Activated T-helper 2 cell treated with anti-CD3 and anti-CD28 coated beads, Interferon-gamma antibody, Interleukin-2, Interleukin-4, amounts not matched to agents 10 μg/mL and 5 μg/mL and 100 μg/mL, durations not matched to agents 14 hours and 24 hours and 36 hours (primary cell): Measurements from ENCODE around the gene FSHB. TPM values are rescaled to one million over a fixed set of nuclear protein-coding genes. Genes with fewer than 3 reads are reported as not detected.
"Not testable (repeated sequence)": the region's sequence is repeated elsewhere in the genome, so short reads cannot be mapped to it uniquely, and the experiment has no call there.

Source experiments
- DNase-seq: peaks from one replicate; pipeline ENCODE4 v3.0.0; 2021; ENCODE audit warnings: low spot score
- H3K27ac Mint-ChIP-seq: one replicate; pipeline ENCODE4 v1.8.0; 2021; ENCODE audit warnings: mixed read lengths
- H3K27me3 Mint-ChIP-seq: one replicate; pipeline ENCODE4 v1.8.0; 2021; ENCODE audit warnings: low read depth, mixed read lengths
- H3K36me3 Mint-ChIP-seq: one replicate; pipeline ENCODE4 v1.8.0; 2021; ENCODE audit warnings: low read depth, mixed read lengths
- H3K4me1 Mint-ChIP-seq: one replicate; pipeline ENCODE4 v1.8.0; 2021; ENCODE audit warnings: low read depth, mixed read lengths
- H3K4me3 Mint-ChIP-seq: one replicate; pipeline ENCODE4 v1.8.0; 2021; ENCODE audit warnings: low read depth, mild to moderate bottlenecking, moderate library complexity, mixed read lengths
- H3K9me3 Mint-ChIP-seq: one replicate; pipeline ENCODE4 v1.8.0; 2021; ENCODE audit warnings: mixed read lengths
- intact Hi-C: fragments of 100-400 bp; cut with micrococcal nuclease; formaldehyde crosslinking; loops from one replicate; pipeline ENCODE4 v1.15.1; 2023
- total RNA-seq: library from RNA; stranded (reverse); gene quantifications from 2 replicates; pipeline ENCODE4 v1.2.3, GENCODE V29; 2022

FSHB gene
- not detected in 2 replicates for total RNA-seq

DNA sequence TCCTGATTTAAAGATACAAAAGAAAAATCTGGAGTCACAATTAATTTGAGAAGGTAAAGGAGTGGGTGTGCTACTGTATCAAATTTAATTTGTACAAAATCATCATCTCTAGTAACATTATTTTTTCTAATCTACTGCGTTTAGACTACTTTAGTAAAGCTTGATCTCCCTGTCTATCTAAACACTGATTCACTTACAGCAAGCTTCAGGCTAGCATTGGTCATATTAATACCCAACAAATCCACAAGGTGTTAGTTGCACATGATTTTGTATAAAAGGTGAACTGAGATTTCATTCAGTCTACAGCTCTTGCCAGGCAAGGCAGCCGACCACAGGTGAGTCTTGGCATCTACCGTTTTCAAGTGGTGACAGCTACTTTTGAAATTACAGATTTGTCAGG is at the start of gene FSHB:
Gene FSHB (plus strand): TSS at position 301 of the 400 bp plus-strand sequence. CDS start 889 bp downstream, outside the sequence.
- Mint-ChIP-seq H3K4me3 (no peak within 1 kb of the TSS), H3K9me3 (peaks cover 4% of the 10 kb centered on the region), H3K27me3 (no peaks in the 10 kb centered on the region), H3K4me1 (no peaks in the 10 kb centered on the region), H3K27ac (no peak within 1 kb of the TSS), H3K36me3 (no peaks in the 10 kb centered on the region)
- intact Hi-C loops: no loop called here
- DNase-seq: no peak

DNA sequence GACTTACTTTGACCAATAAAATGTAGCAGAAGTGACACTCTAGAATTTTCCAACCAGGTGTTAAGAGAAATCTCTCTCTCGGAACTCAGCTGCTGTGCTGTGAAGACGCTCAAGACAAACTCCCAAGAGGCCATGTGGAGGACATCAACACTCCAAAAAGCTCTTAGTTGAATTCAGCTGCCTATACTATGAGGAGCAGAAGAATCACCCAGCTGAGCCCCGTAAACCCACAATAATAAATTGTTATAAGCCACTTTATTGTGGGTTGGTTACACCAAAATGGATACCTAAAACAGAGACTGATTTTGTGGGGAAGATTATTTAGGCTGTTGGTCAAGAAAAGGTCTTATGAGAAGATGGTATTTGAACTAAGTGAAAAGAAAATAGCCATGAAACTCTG is 44.1 kb upstream of the FSHB start:
- Mint-ChIP-seq H3K4me1 (no peaks in the 10 kb centered on the region), H3K9me3 (peaks cover 10% of the 10 kb centered on the region), H3K27me3 (no peaks in the 10 kb centered on the region), H3K36me3 (no peaks in the 10 kb centered on the region), H3K27ac (no peak overlapping the region), H3K4me3 (no peak overlapping the region)
- intact Hi-C loops: no loop called here
- DNase-seq: no peak

DNA sequence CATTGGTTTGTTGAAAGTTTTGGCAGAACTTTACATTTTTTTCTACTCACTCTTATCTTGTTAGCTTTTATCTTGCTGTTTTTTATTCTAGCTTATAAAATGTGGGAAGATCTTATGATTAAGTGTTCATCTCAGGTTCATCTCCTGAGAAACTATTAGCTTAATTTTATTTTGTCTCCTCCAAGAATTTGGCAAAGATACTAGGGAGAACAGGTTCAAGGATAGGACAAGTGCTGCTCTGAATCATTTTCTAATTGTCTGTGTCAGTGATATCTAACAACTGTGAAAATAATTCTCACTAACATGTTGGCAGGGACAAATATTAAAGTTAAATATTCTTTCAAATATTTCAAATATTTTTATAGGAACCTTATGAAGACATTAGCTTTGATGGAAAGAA is 38.2 kb upstream of the FSHB start:
- H3K36me3 Mint-ChIP-seq: no peaks in the 10 kb centered on the region
- DNase-seq: no peak
- no peak overlapping the region for H3K4me3 Mint-ChIP-seq
- H3K27ac Mint-ChIP-seq: no peak overlapping the region
- H3K9me3 Mint-ChIP-seq: no peaks in the 10 kb centered on the region
- H3K27me3 Mint-ChIP-seq: no peaks in the 10 kb centered on the region
- no peaks in the 10 kb centered on the region for H3K4me1 Mint-ChIP-seq
- intact Hi-C loops: no loop called here

DNA sequence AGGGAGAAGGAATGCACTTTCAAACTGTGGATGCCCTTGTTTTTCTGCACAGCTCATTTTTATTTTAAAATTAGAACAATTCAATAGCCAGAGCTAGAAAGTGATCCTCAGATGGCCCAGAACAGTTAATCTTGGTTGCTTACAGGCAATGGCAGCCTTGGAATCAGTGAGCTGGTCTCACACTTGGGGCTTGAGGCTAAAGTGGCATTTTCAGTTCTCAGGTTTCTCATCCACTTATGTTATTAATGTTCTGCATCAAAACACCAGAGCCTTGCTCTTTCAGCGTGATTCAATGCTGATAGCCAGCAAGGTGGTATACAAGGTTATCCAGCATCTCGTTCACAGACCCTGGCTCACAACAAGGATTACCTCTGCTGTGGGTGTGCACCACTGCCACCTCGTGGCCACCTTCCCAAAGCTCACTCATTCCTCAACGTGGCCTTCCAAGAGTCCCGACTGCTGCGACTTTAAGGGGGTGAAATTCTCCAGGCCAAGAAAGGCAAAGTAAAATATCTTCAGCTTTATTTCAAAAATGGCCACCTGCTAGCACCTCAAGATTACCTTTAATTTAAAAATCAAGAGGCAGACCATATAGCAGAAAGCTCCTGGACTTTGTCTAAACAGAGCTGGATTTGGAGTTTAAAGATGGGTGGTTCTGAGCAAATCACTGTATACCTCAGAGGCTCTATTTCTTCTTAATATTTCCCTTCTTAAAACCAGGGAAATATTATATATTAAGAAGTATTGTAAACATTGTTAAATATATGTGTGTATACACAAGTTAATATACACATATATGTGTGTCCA is 34.2 kb upstream of the FSHB start:
- intact Hi-C loops: no loop called here
- H3K9me3 Mint-ChIP-seq: no peaks in the 10 kb centered on the region

DNA sequence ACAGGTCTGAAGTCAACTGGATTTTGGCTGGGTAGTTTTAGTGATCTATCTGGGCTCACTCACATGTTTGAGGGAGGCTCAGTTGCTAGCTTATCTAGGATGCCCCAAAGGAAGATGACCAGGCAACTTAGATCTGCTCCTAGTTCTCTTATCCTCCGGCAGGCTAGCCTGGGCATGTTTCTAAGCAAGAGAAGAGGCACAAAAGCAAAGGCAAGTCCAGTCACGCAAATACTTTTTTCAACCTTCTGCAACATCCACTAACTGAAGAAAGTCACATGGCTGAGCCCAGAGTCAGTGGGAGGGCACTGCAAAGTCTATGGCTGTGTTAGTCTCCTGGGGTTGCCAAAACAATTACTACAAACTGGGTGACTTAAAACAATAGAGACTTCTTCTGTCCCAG is 32.9 kb upstream of the FSHB start:
- H3K27me3 Mint-ChIP-seq: no peaks in the 10 kb centered on the region
- DNase-seq: no peak
- H3K27ac Mint-ChIP-seq: no peak overlapping the region
- H3K4me3 Mint-ChIP-seq: no peak overlapping the region
- intact Hi-C loops: no loop called here
- no peaks in the 10 kb centered on the region for H3K9me3 Mint-ChIP-seq
- no peaks in the 10 kb centered on the region for H3K36me3 Mint-ChIP-seq
- no peaks in the 10 kb centered on the region for H3K4me1 Mint-ChIP-seq

More for the DNA sequence above, 34.2 kb upstream of the FSHB start:
- Mint-ChIP-seq H3K27ac (no peak overlapping the region), H3K4me1 (no peaks in the 10 kb centered on the region), H3K4me3 (no peak overlapping the region), H3K36me3 (no peaks in the 10 kb centered on the region), H3K27me3 (no peaks in the 10 kb centered on the region)
- DNase-seq: no peak

DNA sequence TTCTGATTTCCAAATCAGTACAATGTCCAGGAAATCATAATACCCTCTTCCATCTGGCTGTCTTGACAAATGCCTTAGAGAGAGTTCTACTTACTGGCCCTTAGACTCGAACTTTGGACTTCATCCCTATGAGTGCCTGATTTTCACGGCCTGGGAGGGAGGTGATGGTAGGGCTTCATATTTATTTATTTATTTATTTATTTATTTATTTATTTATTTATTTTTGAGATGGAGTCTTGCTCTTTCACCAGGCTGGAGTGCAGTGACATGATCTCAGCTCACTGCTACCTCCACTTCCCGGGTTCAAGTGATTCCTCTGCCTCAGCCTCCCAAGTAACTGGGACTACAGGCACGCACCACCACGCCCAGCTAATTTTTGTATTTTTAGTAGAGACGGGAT is 27.8 kb upstream of the FSHB start:
- H3K4me1 Mint-ChIP-seq, DNase-seq, H3K36me3 Mint-ChIP-seq, H3K4me3 Mint-ChIP-seq, intact Hi-C loops, H3K27ac Mint-ChIP-seq, H3K27me3 Mint-ChIP-seq, H3K9me3 Mint-ChIP-seq: not testable (repeated sequence)

DNA sequence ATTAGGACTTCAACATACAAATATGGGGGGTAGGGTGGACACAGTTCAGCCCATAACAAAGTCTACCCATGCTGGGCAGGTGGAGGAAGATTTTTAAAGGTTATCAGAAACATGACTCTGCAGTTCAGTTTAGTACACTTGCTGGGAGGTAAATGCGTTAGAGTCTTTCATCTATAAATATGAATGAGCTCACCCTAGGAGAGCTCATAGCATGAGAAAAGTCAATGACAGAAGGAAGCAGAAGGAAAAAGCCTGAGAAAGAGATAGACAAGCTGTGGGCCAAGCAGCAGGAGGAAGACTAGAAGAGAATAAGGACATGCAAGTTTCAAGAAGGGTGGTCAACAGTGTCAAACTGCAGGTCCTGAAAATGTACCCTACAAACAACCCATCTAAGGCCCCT is 27.0 kb upstream of the FSHB start:
- H3K27ac Mint-ChIP-seq: no peak overlapping the region
- intact Hi-C loops: no loop called here

DNA sequence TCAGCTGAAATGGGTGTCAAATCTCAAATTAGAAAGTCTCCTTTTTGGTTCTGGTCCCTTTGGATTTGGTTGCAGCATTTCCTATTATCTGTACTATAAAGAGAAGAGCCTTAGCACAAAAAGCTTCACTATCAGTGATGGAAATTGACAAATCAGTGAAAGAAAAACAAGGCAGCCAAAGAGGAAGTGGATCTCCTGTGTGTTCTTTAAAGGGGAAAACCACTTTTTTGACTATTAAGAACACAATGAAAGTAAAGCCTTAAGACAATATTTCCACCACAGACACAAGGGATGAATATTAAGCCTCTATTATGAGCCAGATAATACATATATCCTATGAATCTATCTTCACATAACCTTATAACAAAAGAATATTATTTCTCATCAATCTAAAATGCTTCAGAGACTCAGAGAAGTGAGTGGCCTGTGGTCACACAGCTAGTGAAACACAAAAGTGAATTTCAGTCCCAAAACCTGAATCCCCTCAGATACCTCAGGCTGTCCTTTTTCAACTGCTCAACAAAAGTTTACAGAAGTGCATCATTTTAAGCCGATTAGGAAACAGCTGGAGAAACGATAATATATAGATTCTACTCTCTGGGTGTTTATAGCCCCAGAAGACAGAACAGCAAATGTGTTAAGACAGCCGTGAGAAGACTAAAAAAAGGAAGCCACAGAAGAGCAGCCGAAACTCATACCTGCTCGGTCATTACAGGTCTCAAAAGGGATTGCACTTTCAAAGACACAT is 24.4 kb upstream of the FSHB start:
- H3K4me1 Mint-ChIP-seq: no peaks in the 10 kb centered on the region
- no peak overlapping the region for H3K27ac Mint-ChIP-seq
- no peaks in the 10 kb centered on the region for H3K27me3 Mint-ChIP-seq
- H3K4me3 Mint-ChIP-seq: no peak overlapping the region
- intact Hi-C loops: no loop called here
- H3K9me3 Mint-ChIP-seq: no peaks in the 10 kb centered on the region
- DNase-seq: no peak
- H3K36me3 Mint-ChIP-seq: no peaks in the 10 kb centered on the region

More for the DNA sequence above, 27.0 kb upstream of the FSHB start:
- Mint-ChIP-seq H3K9me3 (no peaks in the 10 kb centered on the region), H3K36me3 (no peaks in the 10 kb centered on the region), H3K4me3 (no peak overlapping the region), H3K4me1 (no peaks in the 10 kb centered on the region), H3K27me3 (no peaks in the 10 kb centered on the region)
- DNase-seq: no peak

DNA sequence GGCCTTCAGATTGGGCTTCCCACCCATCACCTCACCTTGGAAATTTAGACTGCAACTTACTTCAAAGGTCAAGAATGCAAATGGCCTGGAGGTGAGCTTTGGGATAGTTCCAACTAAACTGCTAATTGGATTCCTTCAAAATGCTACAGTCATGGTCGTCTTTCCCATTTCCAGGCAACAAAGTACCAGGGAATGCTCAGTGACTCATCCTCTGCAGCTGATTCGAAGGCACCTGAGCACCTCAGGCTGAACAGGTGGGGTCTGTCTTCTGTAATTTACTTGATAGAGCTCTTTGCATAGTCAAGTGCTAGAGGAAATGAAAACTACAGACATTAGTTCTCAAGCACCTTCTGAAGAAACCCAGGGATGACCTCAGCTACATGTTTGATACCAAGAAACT is 20.5 kb upstream of the FSHB start:
- H3K27me3 Mint-ChIP-seq: no peaks in the 10 kb centered on the region
- no peaks in the 10 kb centered on the region for H3K4me1 Mint-ChIP-seq
- intact Hi-C loops: no loop called here
- no peak for DNase-seq
- H3K27ac Mint-ChIP-seq: no peak overlapping the region
- no peak overlapping the region for H3K4me3 Mint-ChIP-seq
- H3K36me3 Mint-ChIP-seq: no peaks in the 10 kb centered on the region
- no peaks in the 10 kb centered on the region for H3K9me3 Mint-ChIP-seq

DNA sequence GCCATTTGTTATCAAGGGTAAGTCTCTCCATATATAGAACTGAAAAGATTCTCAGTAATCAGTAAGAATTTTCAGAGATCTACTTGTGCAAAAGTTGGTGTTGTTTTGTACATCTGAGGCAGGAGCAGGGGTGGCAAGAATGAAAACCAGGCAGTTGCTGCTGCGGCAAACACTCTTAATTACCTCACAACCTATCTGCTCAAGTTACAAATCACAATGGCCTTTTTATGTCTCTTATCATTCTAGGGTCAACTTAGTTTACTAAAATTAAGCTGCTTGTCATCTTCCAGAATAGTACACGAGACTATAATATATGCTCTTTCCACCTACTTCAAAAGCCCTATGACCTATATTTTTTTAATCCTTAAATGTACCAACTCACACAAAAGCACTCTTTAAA is 14.3 kb upstream of the FSHB start:
- intact Hi-C loops: no loop called here
- no peak overlapping the region for H3K4me3 Mint-ChIP-seq
- no peaks in the 10 kb centered on the region for H3K27me3 Mint-ChIP-seq
- no peaks in the 10 kb centered on the region for H3K9me3 Mint-ChIP-seq
- no peak for DNase-seq
- no peaks in the 10 kb centered on the region for H3K36me3 Mint-ChIP-seq
- H3K4me1 Mint-ChIP-seq: no peaks in the 10 kb centered on the region
- no peak overlapping the region for H3K27ac Mint-ChIP-seq

DNA sequence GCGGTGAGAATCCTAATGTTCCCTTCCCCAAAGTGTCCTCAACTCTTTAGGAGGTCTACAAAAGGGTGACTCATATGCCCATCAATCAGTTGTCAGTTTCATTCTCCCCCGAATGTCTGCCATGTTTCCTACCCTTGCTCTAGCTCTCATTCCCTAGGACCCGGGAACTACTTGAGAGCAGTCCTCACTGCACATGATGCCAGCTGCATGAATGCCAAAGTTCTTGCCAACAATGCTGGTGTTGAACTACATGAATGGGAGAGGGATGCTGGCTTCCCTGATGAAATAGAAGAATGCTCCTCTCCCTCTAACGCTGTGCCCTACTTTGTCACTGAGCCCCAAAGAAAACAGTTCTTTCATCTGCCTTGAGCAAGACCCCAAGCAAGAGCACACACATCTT is 12.5 kb upstream of the FSHB start:
- Mint-ChIP-seq H3K4me1 (no peaks in the 10 kb centered on the region), H3K9me3 (no peaks in the 10 kb centered on the region), H3K4me3 (no peak overlapping the region), H3K27me3 (no peaks in the 10 kb centered on the region), H3K27ac (no peak overlapping the region), H3K36me3 (no peaks in the 10 kb centered on the region)
- intact Hi-C loops: no loop called here
- DNase-seq: no peak

DNA sequence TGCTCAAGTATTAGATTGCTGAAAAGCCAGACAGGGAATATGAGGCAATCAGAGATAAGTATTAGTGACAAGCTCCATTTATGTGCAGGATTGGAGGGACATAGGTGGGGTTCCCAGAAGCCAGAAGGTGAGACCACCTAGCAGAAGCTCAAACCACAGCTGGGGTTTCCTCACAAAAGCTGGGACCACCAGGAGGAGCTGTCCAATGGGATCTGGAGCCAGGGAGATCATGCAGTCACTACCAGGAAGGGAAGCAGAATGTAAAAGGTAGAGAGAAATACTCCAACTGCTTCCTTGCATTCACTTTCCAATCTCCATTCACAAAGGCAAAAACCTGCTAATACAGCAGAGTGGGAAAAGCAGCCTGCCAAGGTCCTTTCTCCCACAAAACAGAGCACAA is 5.2 kb upstream of the FSHB start:
- Mint-ChIP-seq H3K9me3 (peaks cover 4% of the 10 kb centered on the region), H3K36me3 (no peaks in the 10 kb centered on the region), H3K27ac (no peak overlapping the region), H3K4me1 (no peaks in the 10 kb centered on the region), H3K27me3 (no peaks in the 10 kb centered on the region), H3K4me3 (no peak overlapping the region)
- intact Hi-C loops: no loop called here
- no peak for DNase-seq

DNA sequence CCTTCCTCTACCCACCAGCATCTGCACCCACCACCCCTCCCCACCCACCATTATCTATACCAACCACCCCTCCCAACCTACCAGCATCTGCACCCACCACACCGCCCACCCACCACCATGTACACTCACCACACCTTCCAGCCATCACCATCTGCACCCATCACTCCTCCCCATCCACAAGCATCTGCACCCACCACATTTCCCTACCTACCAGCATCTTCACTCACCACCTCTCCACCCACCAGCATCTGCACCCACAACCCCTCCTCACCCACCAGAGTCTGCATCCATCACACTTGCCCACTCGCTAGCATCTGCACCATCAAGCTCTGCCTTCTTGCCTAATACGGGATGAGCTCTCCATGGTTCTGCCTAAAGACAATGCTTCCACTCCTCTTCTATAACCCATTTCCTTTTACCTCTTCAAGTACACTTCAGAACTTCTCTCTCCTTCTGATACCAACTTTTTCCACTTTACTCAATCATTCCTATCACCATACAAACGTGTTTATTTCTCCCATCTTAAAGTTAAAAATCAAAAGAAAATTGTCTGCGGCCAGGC is 2.4 kb upstream of the FSHB start:
- Mint-ChIP-seq H3K9me3 (peaks cover 4% of the 10 kb centered on the region), H3K27ac (no peak overlapping the region), H3K27me3 (no peaks in the 10 kb centered on the region), H3K4me1 (no peaks in the 10 kb centered on the region), H3K36me3 (no peaks in the 10 kb centered on the region), H3K4me3 (no peak overlapping the region)
- intact Hi-C loops: no loop called here
- DNase-seq: no peak
